KBM-7 (cell line): ENCODE measurements around the gene MAFF.
"Not testable (repeated sequence)": the region's sequence is repeated elsewhere in the genome, so short reads cannot be mapped to it uniquely, and the experiment has no call there.

ENCODE experiments used
- DNase-seq: peaks from one replicate; pipeline ENCODE4 v3.0.0-alpha.2; 2015
- in situ Hi-C: fragments of 300-500 bp; cut with MboI; formaldehyde crosslinking; loops from 2 replicates; pipeline ENCODE4 v1.14.3; 2020; ENCODE audit warnings: low sequenced_read_pairs, low pct_unique_long_range_greater_than_20kb, mixed read lengths

MAFF gene

GRCh38 chr22:38176170-38176741 lies 25.5 kb upstream of the MAFF start:
- peak; percentile 94 for DNase-seq
- in situ Hi-C loops = no loop called here

GRCh38 chr22:38177044-38177443 lies 24.8 kb upstream of the MAFF start:
- in situ Hi-C loops = no loop called here
- DNase-seq = no peak

GRCh38 chr22:38177571-38177925 lies 24.2 kb upstream of the MAFF start:
- DNase-seq, in situ Hi-C loops: not testable (repeated sequence)

- in situ Hi-C loops = no loop called here
- DNase-seq = peak; percentile 60
These were observed 23.7 kb upstream of the MAFF start for GRCh38 chr22:38177926-38178604.

- DNase-seq, in situ Hi-C loops: not testable (repeated sequence)
These were observed 23.2 kb upstream of the MAFF start for GRCh38 chr22:38178605-38178937.

- DNase-seq = peak; percentile 41
- in situ Hi-C loops = no loop called here
These were observed 20.8 kb upstream of the MAFF start for GRCh38 chr22:38180841-38181452.

GRCh38 chr22:38181453-38182200 lies 20.2 kb upstream of the MAFF start, which contains the start of gene PLA2G6:
TSS of gene PLA2G6 (minus strand) at chr22:38181830. CDS start at chr22:38169426, 12,404 bp downstream.
- DNase-seq = peak; percentile 99
- in situ Hi-C loops = no loop called here

GRCh38 chr22:38184788-38185187 lies 17.0 kb upstream of the MAFF start:
- DNase-seq = no peak
- in situ Hi-C loops = no loop called here

GRCh38 chr22:38186429-38186828 lies 15.4 kb upstream of the MAFF start:
- no peak for DNase-seq
- in situ Hi-C loops = no loop called here

- no peak for DNase-seq
- in situ Hi-C loops = no loop called here
These were observed 14.2 kb upstream of the MAFF start for GRCh38 chr22:38187413-38188212.

- in situ Hi-C loops = no loop called here
- DNase-seq = no peak
These were observed 12.7 kb upstream of the MAFF start for GRCh38 chr22:38189104-38189503.

GRCh38 chr22:38190581-38190980 lies 11.2 kb upstream of the MAFF start:
- DNase-seq = no peak
- in situ Hi-C loops = no loop called here

- in situ Hi-C loops = no loop called here
- no peak for DNase-seq
These were observed 10.7 kb upstream of the MAFF start for GRCh38 chr22:38191055-38191454.

- DNase-seq = no peak
- in situ Hi-C loops = no loop called here
These were observed 9.9 kb upstream of the MAFF start for GRCh38 chr22:38191731-38192474.

GRCh38 chr22:38192475-38192863 lies 9.3 kb upstream of the MAFF start:
- no peak for DNase-seq
- in situ Hi-C loops = no loop called here

- DNase-seq = peak; percentile 40
- in situ Hi-C loops = no loop called here
These were observed 8.2 kb upstream of the MAFF start for GRCh38 chr22:38193580-38193979.

GRCh38 chr22:38196791-38197419 lies 4.9 kb upstream of the MAFF start:
- DNase-seq = no peak
- in situ Hi-C loops = no loop called here

- no peak for DNase-seq
- in situ Hi-C loops = no loop called here
These were observed 1.8 kb upstream of the MAFF start for GRCh38 chr22:38199826-38200559.
